Keratinocyte (primary cell): ENCODE results near the gene CCDC12. TPM values are rescaled to one million over a fixed set of nuclear protein-coding genes. Genes with fewer than 3 reads are reported as not detected.

Source experiments
- DNase-seq: peaks from one replicate; pipeline ENCODE4 v3.0.0-alpha.2; 2011; ENCODE audit warnings: low read depth, missing footprints, low spot score
- FAIRE-seq: peaks from 2 replicates; lab custom pipeline; 2011; peaks lifted over from hg19 to GRCh38; lab: Jason Lieb, UNC
- H2AFZ ChIP-seq: 2 replicates; pipeline ENCODE4 v1.6.0; 2012; ENCODE audit warnings: low read length, control low read depth, inconsistent platforms; ENCODE audit not compliant: control insufficient read depth
- H3K27ac ChIP-seq: 2 replicates; pipeline ENCODE4 v1.5.1; 2011; ENCODE audit warnings: low read length; ENCODE audit not compliant: control insufficient read depth, insufficient read depth
- H3K27me3 ChIP-seq: 3 replicates; pipeline ENCODE4 v1.6.0; 2011; ENCODE audit warnings: low read length; ENCODE audit not compliant: control insufficient read depth, insufficient read depth; ENCODE audit errors: extremely low read depth
- H3K36me3 ChIP-seq, 2 experiments: 2 replicates in 1 of 2; 3 replicates in 1 of 2; pipeline ENCODE4 v1.5.1; 2011; ENCODE audit warnings: low read length in 2 of 2, mild to moderate bottlenecking in 1 of 2; ENCODE audit not compliant: control insufficient read depth in 2 of 2, insufficient read depth in 2 of 2; ENCODE audit errors: extremely low read depth in 1 of 2
- H3K4me1 ChIP-seq: 3 replicates; pipeline ENCODE4 v1.5.1; 2011; ENCODE audit warnings: low read length; ENCODE audit not compliant: control insufficient read depth, insufficient read depth; ENCODE audit errors: extremely low read depth
- H3K4me2 ChIP-seq: 3 replicates; pipeline ENCODE4 v1.6.0; 2011; ENCODE audit warnings: low read depth, low read length; ENCODE audit not compliant: control insufficient read depth, insufficient read depth; ENCODE audit errors: extremely low read depth
- H3K4me3 ChIP-seq, 3 experiments: fragments of 200-600 bp in 1 of 3; sonication (generic) in 1 of 3; 2 replicates in 2 of 3; 3 replicates in 1 of 3; pipeline ENCODE4 v1.5.1; 2011 to 2016; ENCODE audit warnings: low read length in 3 of 3, mild to moderate bottlenecking in 3 of 3, control low read depth in 2 of 3, inconsistent platforms in 1 of 3, low read depth in 1 of 3, mixed read lengths in 1 of 3, mixed run types in 1 of 3, moderate library complexity in 1 of 3; ENCODE audit not compliant: control insufficient read depth in 2 of 3, insufficient read depth in 2 of 3; ENCODE audit errors: extremely low read depth in 1 of 3
- H3K79me2 ChIP-seq: 2 replicates; pipeline ENCODE4 v1.6.0; 2012; ENCODE audit warnings: low read length; ENCODE audit not compliant: control insufficient read depth, insufficient read depth
- H3K9ac ChIP-seq: 3 replicates; pipeline ENCODE4 v1.6.0; 2011; ENCODE audit warnings: low read length; ENCODE audit not compliant: control insufficient read depth, insufficient read depth; ENCODE audit errors: extremely low read depth
- H3K9me1 ChIP-seq: 3 replicates; pipeline ENCODE4 v1.6.0; 2011; ENCODE audit warnings: low read length; ENCODE audit not compliant: control insufficient read depth, insufficient read depth; ENCODE audit errors: extremely low read depth
- H3K9me3 ChIP-seq: 2 replicates; pipeline ENCODE4 v1.5.1; 2012; ENCODE audit warnings: low read depth, low read length; ENCODE audit not compliant: control insufficient read depth
- H4K20me1 ChIP-seq: 3 replicates; pipeline ENCODE4 v1.6.0; 2011; ENCODE audit warnings: low read length; ENCODE audit not compliant: control insufficient read depth, insufficient read depth; ENCODE audit errors: extremely low read depth
- EZH2 ChIP-seq: IDR thresholded peaks from one replicate; pipeline ENCODE4 v1.6.1; 2012; ENCODE audit warnings: inconsistent platforms, mild to moderate bottlenecking, low read length, moderate library complexity
- dilution Hi-C: fragments of 300-500 bp; cut with MboI; formaldehyde crosslinking; loops from one replicate; pipeline ENCODE4 v1.7.0; 2020; ENCODE audit warnings: low sequenced_read_pairs; ENCODE audit not compliant: extremely low pct_ligation_motif_present
- polyA plus RNA-seq, 5 experiments: library from polyadenylated mRNA; depleted of rRNA in 3 of 5; stranded (reverse) in 3 of 5; stranded (forward) in 1 of 5; unstranded in 1 of 5; fragments of >200 nt; gene quantifications; 1 replicate in 1 of 5; 2 replicates in 3 of 5; 3 replicates in 1 of 5; pipeline versions ENCODE4 v1.2.1 to v1.2.3, GENCODE V29; 2011 to 2012; ENCODE audit warnings: missing spikeins in 2 of 5, low read depth in 1 of 5, low replicate concordance in 1 of 5
- TF ChIP-seq, protein P1 (sequence below), 3 experiments: IDR thresholded peaks in 1 of 3; conservative IDR thresholded peaks in 1 of 3; optimal IDR thresholded peaks in 1 of 3; 2 replicates in 2 of 3; 3 replicates in 1 of 3; pipeline versions ENCODE3 to v1.5.1; 2011; ENCODE audit warnings: low read length in 3 of 3, mild to moderate bottlenecking in 3 of 3, moderate library complexity in 2 of 3, control low read depth in 1 of 3, inconsistent platforms in 1 of 3; ENCODE audit not compliant: insufficient read depth in 2 of 3; ENCODE audit errors: extremely low read depth in 1 of 3

CCDC12 gene
- polyA plus RNA-seq, 1 donor (not counting 4 experiments of a cell fraction or from before 2014, with no cell fraction given): 27.5 TPM

DNA sequence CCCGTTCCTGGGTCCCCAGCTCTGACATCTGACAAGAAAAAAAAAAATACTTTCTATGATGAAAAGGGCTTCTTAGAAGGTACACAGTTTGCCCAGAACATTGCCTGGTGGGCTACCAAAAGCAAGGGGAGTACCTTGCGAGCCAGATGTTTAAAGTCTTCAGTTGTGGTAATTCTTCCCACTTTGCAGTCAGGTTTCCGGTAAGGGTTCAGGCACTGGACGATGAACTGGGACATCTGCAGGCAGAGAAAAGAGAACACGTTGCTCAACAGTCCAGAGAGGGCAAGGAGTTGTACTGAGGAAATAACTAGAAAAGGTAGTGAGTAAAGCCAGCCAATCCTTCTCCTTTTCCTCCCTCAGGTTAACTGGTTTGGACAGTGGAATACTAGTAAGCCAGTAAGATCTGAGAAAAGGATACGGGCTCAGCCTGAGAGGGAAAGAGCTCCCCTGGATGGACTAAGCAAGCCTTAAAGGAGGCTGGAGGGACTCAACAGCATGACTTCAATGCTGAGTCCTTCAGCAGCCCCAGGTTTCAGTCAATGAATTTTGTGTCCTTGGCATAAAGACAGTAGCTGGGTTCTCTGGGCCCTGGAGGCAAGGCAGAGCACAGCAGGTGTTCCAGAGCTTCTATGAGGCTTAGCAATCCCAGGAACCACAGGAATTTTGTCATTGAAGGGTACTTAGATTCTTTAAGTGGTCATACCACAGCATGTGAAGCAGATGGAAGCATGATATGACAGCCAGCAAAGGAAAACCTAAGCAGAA lies 41.1 kb upstream of the CCDC12 start:
- FAIRE-seq: no peak
- Histone ChIP-seq H3K9ac (no peak overlapping the region), H3K4me3 (no peak overlapping the region), H3K4me1 (peaks cover 20% of the 10 kb centered on the region), H3K9me3 (no peaks in the 10 kb centered on the region), H3K9me1 (no peaks in the 10 kb centered on the region), H3K79me2 (peaks cover 9% of the 10 kb centered on the region), H3K27ac (no peak overlapping the region), H4K20me1 (peaks cover 4% of the 10 kb centered on the region), H3K4me2 (no peak overlapping the region), H3K36me3 (peaks cover 6 to 23% of the 10 kb centered on the region in 2 experiments), H2AFZ (no peak overlapping the region), H3K27me3 (no peaks in the 10 kb centered on the region)
- dilution Hi-C loops: no loop called here
- TF ChIP-seq, protein P1, sequence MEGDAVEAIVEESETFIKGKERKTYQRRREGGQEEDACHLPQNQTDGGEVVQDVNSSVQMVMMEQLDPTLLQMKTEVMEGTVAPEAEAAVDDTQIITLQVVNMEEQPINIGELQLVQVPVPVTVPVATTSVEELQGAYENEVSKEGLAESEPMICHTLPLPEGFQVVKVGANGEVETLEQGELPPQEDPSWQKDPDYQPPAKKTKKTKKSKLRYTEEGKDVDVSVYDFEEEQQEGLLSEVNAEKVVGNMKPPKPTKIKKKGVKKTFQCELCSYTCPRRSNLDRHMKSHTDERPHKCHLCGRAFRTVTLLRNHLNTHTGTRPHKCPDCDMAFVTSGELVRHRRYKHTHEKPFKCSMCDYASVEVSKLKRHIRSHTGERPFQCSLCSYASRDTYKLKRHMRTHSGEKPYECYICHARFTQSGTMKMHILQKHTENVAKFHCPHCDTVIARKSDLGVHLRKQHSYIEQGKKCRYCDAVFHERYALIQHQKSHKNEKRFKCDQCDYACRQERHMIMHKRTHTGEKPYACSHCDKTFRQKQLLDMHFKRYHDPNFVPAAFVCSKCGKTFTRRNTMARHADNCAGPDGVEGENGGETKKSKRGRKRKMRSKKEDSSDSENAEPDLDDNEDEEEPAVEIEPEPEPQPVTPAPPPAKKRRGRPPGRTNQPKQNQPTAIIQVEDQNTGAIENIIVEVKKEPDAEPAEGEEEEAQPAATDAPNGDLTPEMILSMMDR (optimal IDR thresholded peaks at IDR 0.05 in 1 of 3, IDR thresholded peaks at IDR 0.05 in 1 of 3, conservative IDR thresholded peaks at IDR 0.05 in 1 of 3; ENCODE audit: extremely low read depth in 1 of 3, insufficient read depth in 2 of 3, low read length in 3 of 3): no peak
- TF ChIP-seq EZH2: no peak
- DNase-seq: no peak

DNA sequence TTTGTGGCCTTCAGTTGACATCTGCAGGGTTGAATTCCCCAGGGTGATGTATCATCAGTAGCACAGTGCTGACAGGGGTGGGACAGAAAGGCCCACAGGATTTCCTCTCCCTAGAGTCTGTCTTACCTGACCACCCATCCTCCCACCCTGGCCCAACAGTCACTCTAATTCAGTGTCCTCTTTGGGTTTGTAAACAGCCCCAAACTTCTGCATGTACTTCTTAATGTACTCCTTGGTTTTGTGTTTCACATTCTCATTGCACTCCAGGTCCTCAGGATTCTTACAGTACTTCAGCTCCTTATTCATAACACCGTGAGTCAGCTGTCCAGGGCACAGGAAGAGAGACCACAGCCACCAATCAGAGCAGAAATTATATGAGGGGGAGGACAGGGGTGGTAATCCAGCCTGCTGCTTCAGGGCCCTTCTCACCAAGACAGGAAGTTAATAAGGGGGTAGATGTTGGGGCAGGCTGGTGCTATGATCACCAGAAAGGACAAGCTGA lies 40.4 kb upstream of the CCDC12 start:
- no peaks in the 10 kb centered on the region for H3K9me3 ChIP-seq
- H3K4me1 ChIP-seq: peaks cover 20% of the 10 kb centered on the region
- H3K27me3 ChIP-seq: no peaks in the 10 kb centered on the region
- H3K9ac ChIP-seq: no peak overlapping the region
- no peak overlapping the region for H3K27ac ChIP-seq
- H3K4me2 ChIP-seq: no peak overlapping the region
- peaks cover under 1% of the 10 kb centered on the region for H3K9me1 ChIP-seq
- dilution Hi-C loops: no loop called here
- DNase-seq (no peak), FAIRE-seq (peak; percentile 46)
- H4K20me1 ChIP-seq: peaks cover 4% of the 10 kb centered on the region
- H3K36me3 ChIP-seq: peaks cover 8 to 23% of the 10 kb centered on the region in 2 experiments
- no peak for TF ChIP-seq EZH2
- TF ChIP-seq, protein P1 (optimal IDR thresholded peaks at IDR 0.05 in 1 of 3, IDR thresholded peaks at IDR 0.05 in 1 of 3, conservative IDR thresholded peaks at IDR 0.05 in 1 of 3; ENCODE audit: extremely low read depth in 1 of 3, insufficient read depth in 2 of 3, low read length in 3 of 3): no peak
- H3K4me3 ChIP-seq: no peak overlapping the region
- H3K79me2 ChIP-seq: peaks cover 3% of the 10 kb centered on the region
- H2AFZ ChIP-seq: no peak overlapping the region
